Urinary bladder (tissue), 4 donors: ENCODE measurements around the gene TTC7B. TPM values are rescaled to one million over a fixed set of nuclear protein-coding genes. Genes with fewer than 3 reads are reported as not detected.

ENCODE experiments used
- DNase-seq: peaks from one replicate; pipeline ENCODE4 v3.0.0-alpha.2; 2015; ENCODE audit errors: extremely low spot score
- H3K27ac ChIP-seq: one replicate; pipeline ENCODE4 v1.5.1; 2013; ENCODE audit warnings: low read depth, mild to moderate bottlenecking, moderate library complexity
- H3K36me3 ChIP-seq: one replicate; pipeline ENCODE4 v1.6.1; 2013; ENCODE audit warnings: mild to moderate bottlenecking, moderate library complexity; ENCODE audit not compliant: insufficient read depth
- H3K4me1 ChIP-seq: one replicate; pipeline ENCODE4 v1.6.1; 2013; ENCODE audit warnings: mild to moderate bottlenecking, moderate library complexity; ENCODE audit not compliant: insufficient read depth
- H3K4me3 ChIP-seq: one replicate; pipeline ENCODE4 v1.5.1; 2013; ENCODE audit warnings: low read depth, low read length
- WGBS: extraction: QIAGEN DNeasy Blood & Tissue Kit; methylation state at CpG from one replicate; pipeline ENCODE4 v1.1.7; 2013; 5-methylcytosine and 5-hydroxymethylcytosine counted together
- polyA plus RNA-seq: library from polyadenylated mRNA; stranded (reverse); fragments of 200-250 nt; gene quantifications from one replicate; pipeline ENCODE4 v1.2.3, GENCODE V29; 2013
- total RNA-seq: library from RNA; depleted of rRNA; stranded (reverse); fragments of >200 nt; gene quantifications from one replicate; pipeline ENCODE4 v1.2.3, GENCODE V29; 2014
- donor health status: healthy with polysubstance abuse.
- donor health status: healthy.

TTC7B gene
- total and polyA plus RNA-seq, 2 donors: 20.0 to 48.9 TPM

GRCh38 chr14:90475298-90475697 lies 340.9 kb downstream of the TTC7B start:
- 89% methylated on average over 3 of the region's 3 CpGs for WGBS
- no peaks in the 10 kb centered on the region for H3K36me3 ChIP-seq
- no peak for DNase-seq

More at GRCh38 chr14:90475298-90475697, 340.9 kb downstream of the TTC7B start:
- Histone ChIP-seq H3K4me1 (no peaks in the 10 kb centered on the region), H3K4me3 (no peak overlapping the region), H3K27ac (no peak overlapping the region)

Other genes with a start within 250 kb of the TTC7B start
- gene RPS6KA5, start 244.2 kb upstream of the TTC7B start, total RNA-seq: 19.8 TPM
- gene RPS6KA5, start 244.2 kb upstream of the TTC7B start, polyA plus RNA-seq: 13.4 TPM